ENCODE measurements around the gene GOLGA8O. TPM values are rescaled to one million over a fixed set of nuclear protein-coding genes. Genes with fewer than 3 reads are reported as not detected.
"Not testable (repeated sequence)": the region's sequence is repeated elsewhere in the genome, so short reads cannot be mapped to it uniquely, and the experiment has no call there.

Gene GOLGA8O, protein sequence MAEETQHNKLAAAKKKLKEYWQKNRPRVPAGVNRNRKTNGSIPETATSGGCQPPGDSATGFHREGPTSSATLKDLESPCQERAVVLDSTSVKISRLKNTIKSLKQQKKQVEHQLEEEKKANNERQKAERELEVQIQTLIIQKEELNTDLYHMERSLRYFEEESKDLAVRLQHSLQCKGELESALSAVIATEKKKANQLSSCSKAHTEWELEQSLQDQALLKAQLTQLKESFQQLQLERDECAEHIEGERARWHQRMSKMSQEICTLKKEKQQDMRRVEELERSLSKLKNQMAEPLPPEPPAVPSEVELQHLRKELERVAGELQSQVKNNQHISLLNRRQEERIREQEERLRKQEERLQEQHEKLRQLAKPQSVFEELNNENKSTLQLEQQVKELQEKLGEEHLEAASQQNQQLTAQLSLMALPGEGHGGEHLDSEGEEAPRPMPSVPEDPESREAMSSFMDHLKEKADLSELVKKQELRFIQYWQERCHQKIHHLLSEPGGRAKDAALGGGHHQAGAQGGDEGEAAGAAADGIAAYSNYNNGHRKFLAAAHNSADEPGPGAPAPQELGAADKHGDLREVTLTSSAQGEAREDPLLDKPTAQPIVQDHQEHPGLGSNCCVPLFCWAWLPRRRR
- 1 to 10 TPM in 2 of 4 donors, under 1 TPM in 2; 0.47 to 2.4 (median 1.2) TPM for total RNA-seq
- polyA plus RNA-seq: 1.00 TPM
- long read RNA-seq, donor 1: 0 reads
- long read RNA-seq, donor 2: 0 reads
- long read RNA-seq, donor 3: 0 reads
- long read RNA-seq, donor 4: 0 reads

DNA sequence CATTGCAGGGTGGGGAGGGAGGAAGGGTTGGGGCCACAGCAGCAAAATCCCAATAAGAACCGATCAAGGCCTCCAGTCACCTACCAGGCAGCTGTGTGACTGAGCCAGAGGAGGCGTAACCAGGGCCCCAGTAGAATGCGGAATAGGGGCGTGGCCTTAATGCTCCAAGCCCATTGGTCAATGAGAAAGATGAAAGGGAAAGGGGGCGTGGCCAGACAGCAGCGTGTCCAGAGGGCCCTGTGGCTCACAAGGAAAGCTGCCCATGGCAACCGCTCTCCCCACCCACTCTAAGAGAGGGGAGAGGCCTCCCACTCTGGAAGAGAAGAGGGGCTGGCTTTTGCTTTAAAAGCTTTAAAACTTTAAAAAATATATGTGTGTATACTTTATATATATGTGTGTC, at the start of gene GOLGA8O:
Gene GOLGA8O (minus strand): TSS at position 101 of the 400 bp plus-strand sequence. CDS start 98 bp downstream, at position 3.
- H3K9me3 ChIP-seq (ENCODE audit: control insufficient read depth, low read length); DNase-seq; ATAC-seq; intact Hi-C loops (cut with DNase I); H3K27me3 ChIP-seq (ENCODE audit: control insufficient read depth, insufficient read depth); H3K4me3 ChIP-seq (ENCODE audit: low read length); H3K27ac ChIP-seq (ENCODE audit: low read length); H3K4me1 ChIP-seq (ENCODE audit: control insufficient read depth, insufficient read depth, low read length): not testable (repeated sequence)
- WGBS: no CpG with 5 or more reads among the region's 7 CpGs

DNA sequence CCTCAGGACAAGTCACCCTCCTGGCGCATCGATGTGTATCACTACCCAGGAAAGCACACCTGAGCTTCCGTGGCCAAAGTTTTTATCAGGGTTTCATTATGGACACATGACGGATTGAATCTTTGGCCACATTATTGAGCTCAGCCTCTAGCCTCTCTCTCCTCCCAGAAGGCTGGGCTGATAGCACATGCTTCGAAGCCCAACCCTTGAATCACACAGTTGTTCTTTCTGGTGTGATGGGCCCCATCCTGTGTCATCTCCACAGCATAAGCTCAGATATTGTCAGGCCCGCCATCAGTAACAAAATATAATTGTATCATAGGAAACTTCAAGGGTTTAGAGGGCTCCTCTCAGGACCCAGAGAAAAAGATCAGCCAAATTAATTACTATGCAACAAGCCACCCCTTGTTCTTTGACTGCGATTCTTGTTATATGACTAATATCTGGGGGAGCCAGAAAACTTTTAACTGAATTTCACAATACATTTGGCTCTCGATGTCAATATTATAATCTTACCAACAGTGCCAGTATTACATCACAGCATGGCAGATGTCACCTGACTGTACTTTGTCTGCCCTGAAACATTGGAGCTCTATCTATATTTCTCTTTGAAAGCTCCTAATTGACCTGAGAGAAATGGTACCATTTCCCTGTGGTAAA, 48.8 kb upstream of the GOLGA8O start:
- no CpG with 5 or more reads among the region's 8 CpGs for WGBS
- intact Hi-C loops (cut with DNase I); H3K27me3 ChIP-seq (ENCODE audit: control insufficient read depth, insufficient read depth); H3K27ac ChIP-seq (ENCODE audit: low read length); H3K4me1 ChIP-seq (ENCODE audit: control insufficient read depth, insufficient read depth, low read length); H3K4me3 ChIP-seq (ENCODE audit: low read length); H3K9me3 ChIP-seq (ENCODE audit: control insufficient read depth, low read length); DNase-seq: not testable (repeated sequence)
- peak; percentile 72 to 76 for ATAC-seq

DNA sequence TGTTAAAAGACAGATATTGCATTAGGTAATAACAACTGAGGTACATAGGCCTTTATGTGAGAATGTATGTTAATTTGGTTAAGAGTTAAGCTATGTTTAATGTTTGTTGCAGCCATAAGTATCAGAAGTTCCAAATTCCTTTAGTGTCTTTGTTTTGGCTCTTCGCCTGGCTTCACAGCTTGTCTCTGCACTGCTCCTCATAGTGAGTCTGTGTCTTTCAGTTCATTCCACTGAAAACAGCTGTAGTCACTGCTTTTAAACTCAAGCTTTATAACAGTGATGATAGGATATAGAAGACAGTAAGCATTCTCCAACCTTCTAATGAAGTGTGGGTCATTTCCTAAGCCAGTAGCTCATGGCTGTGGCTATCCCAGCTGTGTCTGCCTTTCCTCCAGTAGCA, 47.5 kb upstream of the GOLGA8O start:
- DNase-seq (peak in 1 of 3 donors; percentile 11), ATAC-seq (peak; percentile 21 to 45)
- H3K4me1 ChIP-seq (ENCODE audit: control insufficient read depth, insufficient read depth, low read length); H3K9me3 ChIP-seq (ENCODE audit: control insufficient read depth, low read length); intact Hi-C loops (cut with DNase I); H3K27me3 ChIP-seq (ENCODE audit: control insufficient read depth, insufficient read depth); H3K27ac ChIP-seq (ENCODE audit: low read length); H3K4me3 ChIP-seq (ENCODE audit: low read length): not testable (repeated sequence)
- 45% methylated on average over 1 of the region's 1 CpG for WGBS

DNA sequence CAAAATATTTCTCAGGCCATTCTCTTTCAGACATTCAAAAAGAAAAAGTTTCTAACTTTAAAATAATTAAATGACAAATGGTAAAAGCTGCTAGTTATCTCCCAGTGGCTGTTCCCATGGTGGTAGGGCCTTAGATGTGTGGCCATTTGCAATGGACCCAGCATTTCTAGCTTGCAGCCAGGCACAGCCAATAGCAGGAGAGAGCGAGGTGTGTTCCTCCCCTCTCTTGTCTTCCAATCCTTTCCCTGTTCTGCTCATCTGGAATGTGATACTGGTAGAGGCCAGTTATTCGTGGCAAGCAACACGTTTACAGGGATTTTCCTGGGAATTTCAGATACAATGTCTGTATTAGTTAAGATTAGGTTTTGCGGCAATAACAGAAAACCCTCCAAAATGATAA, 37.3 kb upstream of the GOLGA8O start:
- H3K4me3 ChIP-seq (ENCODE audit: low read length); ATAC-seq; H3K27ac ChIP-seq (ENCODE audit: low read length); DNase-seq; H3K4me1 ChIP-seq (ENCODE audit: control insufficient read depth, insufficient read depth, low read length); H3K9me3 ChIP-seq (ENCODE audit: control insufficient read depth, low read length); H3K27me3 ChIP-seq (ENCODE audit: control insufficient read depth, insufficient read depth); intact Hi-C loops (cut with DNase I): not testable (repeated sequence)
- WGBS: no CpG with 5 or more reads among the region's 4 CpGs

DNA sequence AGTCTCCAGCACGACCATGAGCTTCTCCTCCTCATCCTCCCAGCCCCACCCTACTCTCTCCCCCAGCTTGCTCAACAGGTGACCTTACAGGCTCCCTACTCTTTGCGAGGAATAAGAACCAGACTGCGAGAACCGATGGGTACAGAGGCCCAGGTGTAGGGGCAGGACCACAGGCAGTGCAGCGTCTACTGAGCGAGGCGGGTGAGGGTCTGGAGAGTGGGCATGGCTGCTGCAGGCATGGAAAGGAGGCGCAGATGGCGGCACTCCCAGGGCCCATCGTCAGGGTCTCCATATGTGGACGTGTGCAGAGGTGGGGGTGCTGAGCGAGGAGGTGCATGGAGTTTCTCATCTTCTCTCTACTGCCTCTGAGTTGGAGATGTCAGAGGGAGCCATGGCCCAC, 31.0 kb upstream of the GOLGA8O start:
- H3K27me3 ChIP-seq (ENCODE audit: control insufficient read depth, insufficient read depth); H3K27ac ChIP-seq (ENCODE audit: low read length); H3K9me3 ChIP-seq (ENCODE audit: control insufficient read depth, low read length); intact Hi-C loops (cut with DNase I); ATAC-seq; H3K4me3 ChIP-seq (ENCODE audit: low read length); H3K4me1 ChIP-seq (ENCODE audit: control insufficient read depth, insufficient read depth, low read length): not testable (repeated sequence)
- DNase-seq: peak in 1 of 3 donors; percentile 32
- WGBS: 94% methylated on average over 10 of the region's 12 CpGs

DNA sequence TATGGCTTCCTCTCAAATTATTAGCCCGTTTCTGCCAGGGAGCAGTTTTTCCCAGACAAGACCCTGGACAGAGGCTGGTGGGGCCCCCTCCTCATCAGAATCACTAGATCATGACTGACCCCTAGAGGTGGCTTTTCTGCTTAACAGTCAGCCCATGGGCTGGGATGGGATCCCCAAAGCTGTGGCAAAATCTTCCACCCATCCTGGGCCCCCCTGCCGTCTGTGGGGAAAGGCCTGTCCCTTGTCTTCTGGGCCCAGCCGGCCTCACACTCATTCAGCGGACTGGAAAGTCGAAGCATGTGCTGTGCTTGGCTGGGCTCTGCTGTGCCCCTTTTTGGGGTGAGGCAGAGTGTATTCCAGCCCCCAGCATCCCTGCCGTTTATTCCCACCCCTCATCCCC, 27.9 kb upstream of the GOLGA8O start:
- intact Hi-C loops (cut with DNase I); H3K27me3 ChIP-seq (ENCODE audit: control insufficient read depth, insufficient read depth); ATAC-seq; H3K9me3 ChIP-seq (ENCODE audit: control insufficient read depth, low read length); H3K4me1 ChIP-seq (ENCODE audit: control insufficient read depth, insufficient read depth, low read length); H3K27ac ChIP-seq (ENCODE audit: low read length); H3K4me3 ChIP-seq (ENCODE audit: low read length): not testable (repeated sequence)
- 29% methylated on average over 3 of the region's 6 CpGs for WGBS
- DNase-seq: peak in 2 of 3 donors; percentile 9 to 31

DNA sequence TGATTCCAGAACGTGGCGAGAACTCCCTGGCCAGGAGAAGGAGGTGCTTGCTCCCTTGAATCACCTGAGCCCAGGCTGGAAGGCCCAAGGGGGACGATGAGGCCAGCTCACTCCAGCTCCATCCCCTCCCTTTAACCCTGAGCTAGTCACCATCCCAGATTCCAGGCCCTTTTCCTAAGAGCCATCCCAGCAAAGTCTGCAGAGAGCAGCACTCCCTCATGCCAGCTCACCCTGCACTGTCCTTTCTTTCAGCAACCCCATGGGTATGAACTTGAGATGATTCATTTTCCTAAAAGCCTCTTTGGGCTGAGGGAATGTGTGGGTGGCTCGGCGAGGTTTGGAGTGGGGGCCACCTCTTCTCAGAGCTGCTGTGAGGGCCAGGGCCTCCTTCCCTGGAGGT, 26.2 kb upstream of the GOLGA8O start:
- WGBS: no CpG with 5 or more reads among the region's 5 CpGs
- DNase-seq, ATAC-seq: not testable (repeated sequence)

DNA sequence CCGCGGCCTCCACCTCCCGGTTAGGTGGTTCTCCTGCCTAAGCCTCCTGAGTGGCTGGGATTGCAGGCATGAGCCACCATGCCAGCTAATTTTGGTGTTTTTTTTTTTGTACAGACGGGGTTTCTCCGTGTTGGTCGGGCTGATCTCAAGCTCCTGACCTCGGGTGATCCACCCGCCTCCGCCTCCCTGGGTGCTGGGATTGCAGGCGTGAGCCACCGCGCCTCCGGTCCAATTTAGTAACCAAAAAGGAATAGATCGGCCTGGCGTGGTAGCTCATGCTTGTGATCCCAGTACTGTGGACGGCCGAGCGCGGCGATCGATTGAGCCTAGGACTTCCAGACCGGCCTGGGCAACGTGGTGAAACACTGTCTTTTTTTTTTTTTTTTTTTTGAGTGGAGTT, 12.6 kb upstream of the GOLGA8O start:
- H3K4me3 ChIP-seq (ENCODE audit: low read length); H3K9me3 ChIP-seq (ENCODE audit: control insufficient read depth, low read length); H3K27ac ChIP-seq (ENCODE audit: low read length); DNase-seq; intact Hi-C loops (cut with DNase I); H3K4me1 ChIP-seq (ENCODE audit: control insufficient read depth, insufficient read depth, low read length); ATAC-seq; H3K27me3 ChIP-seq (ENCODE audit: control insufficient read depth, insufficient read depth): not testable (repeated sequence)
- 98% methylated on average over 13 of the region's 23 CpGs for WGBS

More for the DNA sequence above, 26.2 kb upstream of the GOLGA8O start:
- H3K9me3 ChIP-seq (ENCODE audit: control insufficient read depth, low read length); intact Hi-C loops (cut with DNase I); H3K4me1 ChIP-seq (ENCODE audit: control insufficient read depth, insufficient read depth, low read length); H3K27ac ChIP-seq (ENCODE audit: low read length); H3K4me3 ChIP-seq (ENCODE audit: low read length); H3K27me3 ChIP-seq (ENCODE audit: control insufficient read depth, insufficient read depth): not testable (repeated sequence)

DNA sequence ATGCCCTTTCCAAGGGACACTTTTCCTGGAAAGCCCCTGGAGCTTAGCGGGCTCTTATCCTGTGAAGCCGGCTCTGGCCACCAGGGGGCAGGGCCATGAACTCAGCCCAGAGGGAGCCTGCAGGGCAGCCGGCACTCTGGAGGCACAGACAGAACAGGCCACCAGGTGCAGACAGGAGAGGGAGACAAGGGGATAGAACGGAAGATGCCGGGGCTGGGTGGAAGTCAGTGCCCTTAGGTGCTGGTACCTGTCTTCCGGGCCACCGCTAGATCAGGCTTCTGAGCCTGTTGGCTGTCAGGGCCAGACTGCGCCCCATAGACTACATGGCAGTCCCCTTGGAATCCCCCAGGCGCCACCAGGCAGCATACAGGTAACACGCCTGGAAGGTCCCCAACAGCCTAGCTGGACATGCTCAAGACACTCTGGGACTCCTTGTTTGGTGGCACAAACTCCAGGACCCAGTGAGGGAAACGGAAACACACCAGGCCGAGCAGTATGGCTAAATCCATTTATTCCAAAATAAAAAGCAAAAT, 14.9 kb downstream of the GOLGA8O start:
- H3K4me3 ChIP-seq (ENCODE audit: low read length); H3K27ac ChIP-seq (ENCODE audit: low read length); H3K9me3 ChIP-seq (ENCODE audit: control insufficient read depth, low read length); intact Hi-C loops (cut with DNase I); H3K27me3 ChIP-seq (ENCODE audit: control insufficient read depth, insufficient read depth); ATAC-seq; H3K4me1 ChIP-seq (ENCODE audit: control insufficient read depth, insufficient read depth, low read length): not testable (repeated sequence)
- WGBS: no CpG with 5 or more reads among the region's 12 CpGs
- DNase-seq: peak in 1 of 3 donors; percentile 6

DNA sequence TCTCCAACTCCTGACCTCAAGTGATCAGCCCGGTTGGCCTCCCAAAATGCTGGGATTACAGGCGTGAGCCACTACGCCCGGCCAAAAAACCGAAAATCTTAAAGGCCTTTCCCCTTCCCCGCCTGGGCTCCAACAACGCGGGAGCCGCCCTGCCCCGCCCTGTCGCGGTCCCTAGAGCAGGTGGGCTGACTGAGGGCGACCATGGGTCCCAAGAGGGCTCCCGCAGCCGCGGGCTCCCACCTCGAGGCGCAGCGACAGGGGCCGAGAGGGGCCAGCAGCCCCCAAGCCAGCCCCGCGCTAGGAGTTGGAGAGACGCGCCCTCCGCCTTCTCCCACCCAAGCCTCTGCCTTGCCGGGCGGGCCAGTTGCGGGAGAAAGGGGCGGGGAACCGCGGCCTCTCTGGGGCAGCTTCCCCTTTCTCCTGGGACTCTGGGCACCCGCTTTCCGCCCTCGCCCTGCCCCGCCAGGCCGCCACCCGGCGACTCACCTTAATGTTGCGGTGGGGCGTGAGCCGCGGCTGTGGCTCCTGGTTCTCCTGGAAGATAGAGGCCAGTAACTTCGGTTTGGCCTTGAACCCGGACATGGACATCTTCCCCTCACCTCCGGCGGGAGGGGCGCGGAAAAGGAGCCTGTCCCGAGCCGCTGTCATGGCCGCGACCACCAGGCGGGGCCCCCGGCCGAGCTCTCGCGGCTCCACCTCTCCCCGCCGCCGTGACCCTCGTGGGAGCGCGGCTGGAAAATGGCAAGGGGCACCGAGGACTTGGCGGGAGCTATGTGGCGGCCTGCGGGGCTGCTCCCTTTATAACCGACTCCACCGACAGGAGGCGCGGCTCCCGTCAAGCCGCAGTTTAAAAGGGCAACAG, 21.1 kb downstream of the GOLGA8O start:
- H3K4me3 ChIP-seq (ENCODE audit: low read length); DNase-seq; intact Hi-C loops (cut with DNase I); H3K27me3 ChIP-seq (ENCODE audit: control insufficient read depth, insufficient read depth); H3K9me3 ChIP-seq (ENCODE audit: control insufficient read depth, low read length); H3K4me1 ChIP-seq (ENCODE audit: control insufficient read depth, insufficient read depth, low read length); H3K27ac ChIP-seq (ENCODE audit: low read length): not testable (repeated sequence)
- WGBS: no CpG with 5 or more reads among the region's 73 CpGs
- peak; percentile 84 to 87 for ATAC-seq
